Astrocyte (in vitro differentiated cells and primary cell): Measurements from ENCODE around the gene GRM4.

Experiments used
- EZH2 ChIP-seq: IDR thresholded peaks from 2 replicates; pipeline ENCODE4 v1.6.1; 2012; ENCODE audit warnings: mild to moderate bottlenecking, low read length, inconsistent platforms; ENCODE audit not compliant: insufficient read depth
- TF ChIP-seq, protein P1 (sequence below): IDR thresholded peaks from 2 replicates; pipeline ENCODE4 v1.5.1; 2011; ENCODE audit warnings: low read depth, mild to moderate bottlenecking, inconsistent platforms, low read length, moderate library complexity; ENCODE audit not compliant: insufficient read depth

DNA sequence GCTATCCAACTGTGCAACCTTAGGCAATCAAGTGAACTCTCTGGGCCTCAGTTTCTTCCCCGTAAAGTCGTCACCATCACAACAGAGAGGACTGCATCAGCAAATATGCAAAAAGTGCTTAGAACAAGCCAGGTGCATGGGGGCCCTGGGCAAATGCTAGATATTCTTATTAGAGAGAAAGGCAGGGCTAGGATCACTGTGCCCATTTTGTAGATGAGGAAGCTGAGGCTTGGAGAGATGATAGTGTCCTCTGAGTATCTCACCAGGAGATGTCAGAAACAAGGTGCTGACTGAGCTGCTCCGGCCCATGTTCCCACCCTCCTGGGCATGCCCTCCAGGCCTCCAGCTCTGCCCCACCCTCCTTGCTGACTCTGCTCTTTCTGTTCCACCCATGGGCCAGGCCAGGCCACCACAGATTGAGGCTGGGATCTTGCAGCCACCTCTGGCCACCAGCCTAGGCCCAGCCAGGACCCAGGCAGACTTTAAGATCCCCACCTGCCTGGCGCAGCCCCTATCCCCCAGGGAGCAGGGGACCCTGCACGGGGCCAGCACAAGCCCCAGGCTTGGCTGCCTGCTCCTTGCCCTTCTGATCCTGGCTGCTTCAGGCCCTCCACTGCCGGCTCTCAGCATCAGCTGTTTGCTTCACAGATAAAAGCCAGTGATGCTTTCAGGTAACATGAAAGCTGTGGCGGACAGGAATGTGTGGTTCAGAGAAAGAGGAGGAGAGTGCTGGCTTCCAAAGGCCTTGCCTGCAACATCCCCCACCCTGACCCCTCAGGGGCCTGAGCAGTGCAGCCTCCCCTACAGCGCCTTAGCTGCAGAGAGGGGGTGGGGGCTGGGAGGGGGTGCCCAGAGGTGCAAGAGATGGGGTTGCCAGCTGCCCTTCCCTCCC lies 47.6 kb downstream of the GRM4 start:
- TF ChIP-seq EZH2, result no peak
- TF ChIP-seq, protein P1, sequence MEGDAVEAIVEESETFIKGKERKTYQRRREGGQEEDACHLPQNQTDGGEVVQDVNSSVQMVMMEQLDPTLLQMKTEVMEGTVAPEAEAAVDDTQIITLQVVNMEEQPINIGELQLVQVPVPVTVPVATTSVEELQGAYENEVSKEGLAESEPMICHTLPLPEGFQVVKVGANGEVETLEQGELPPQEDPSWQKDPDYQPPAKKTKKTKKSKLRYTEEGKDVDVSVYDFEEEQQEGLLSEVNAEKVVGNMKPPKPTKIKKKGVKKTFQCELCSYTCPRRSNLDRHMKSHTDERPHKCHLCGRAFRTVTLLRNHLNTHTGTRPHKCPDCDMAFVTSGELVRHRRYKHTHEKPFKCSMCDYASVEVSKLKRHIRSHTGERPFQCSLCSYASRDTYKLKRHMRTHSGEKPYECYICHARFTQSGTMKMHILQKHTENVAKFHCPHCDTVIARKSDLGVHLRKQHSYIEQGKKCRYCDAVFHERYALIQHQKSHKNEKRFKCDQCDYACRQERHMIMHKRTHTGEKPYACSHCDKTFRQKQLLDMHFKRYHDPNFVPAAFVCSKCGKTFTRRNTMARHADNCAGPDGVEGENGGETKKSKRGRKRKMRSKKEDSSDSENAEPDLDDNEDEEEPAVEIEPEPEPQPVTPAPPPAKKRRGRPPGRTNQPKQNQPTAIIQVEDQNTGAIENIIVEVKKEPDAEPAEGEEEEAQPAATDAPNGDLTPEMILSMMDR, result no peak
